Stomach (tissue), 4 donors: Measurements from ENCODE around the gene SEPTIN6.

Experiments used
- POLR2A ChIP-seq, 4 donors: fragments of 450-650 bp; IDR thresholded peaks; one replicate each; pipeline ENCODE4 v1.6.1; 2016; ENCODE audit warnings: antibody characterized with exemption in 4 of 4, control low read depth in 2 of 4, mild to moderate bottlenecking in 1 of 4, moderate library complexity in 1 of 4
- POLR2AphosphoS5 ChIP-seq, 3 donors: sonication (generic); formaldehyde crosslinking; IDR thresholded peaks; one replicate each; pipeline ENCODE4 v1.6.1; 2016; ENCODE audit warnings: antibody characterized with exemption in 3 of 3
- TF ChIP-seq, protein P1 (sequence below), 7 experiments: fragments of 450-650 bp in 4 of 7; fragments of 200-600 bp in 3 of 7; sonication (generic) in 3 of 7; IDR thresholded peaks; one replicate each; pipeline ENCODE4 v1.5.1; 2016 to 2019; ENCODE audit warnings: antibody characterized with exemption in 7 of 7, control low read depth in 2 of 7, mild to moderate bottlenecking in 1 of 7

DNA sequence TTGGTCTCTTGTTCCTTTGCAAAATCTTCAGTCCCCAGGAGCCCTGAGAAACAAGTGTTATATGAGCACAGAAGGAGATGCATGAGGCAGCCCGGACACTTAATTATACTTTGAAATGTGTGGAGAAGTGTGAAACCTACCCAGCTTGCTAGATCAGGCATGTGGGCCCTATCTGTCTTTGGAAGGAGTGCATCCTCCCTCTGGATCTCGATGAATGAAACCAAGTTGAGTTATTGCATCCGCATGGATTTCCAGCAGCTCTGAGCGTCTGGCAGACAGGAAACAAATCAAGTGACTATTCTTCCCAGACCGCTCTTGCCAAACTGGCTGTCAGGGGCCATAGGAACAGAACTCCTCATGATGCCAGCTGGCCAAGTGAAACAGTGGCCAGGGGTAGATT, 45.8 kb upstream of the SEPTIN6 start:
- TF ChIP-seq POLR2A (IDR thresholded peaks at IDR 0.05) (no peak), POLR2AphosphoS5 (IDR thresholded peaks at IDR 0.05) (no peak)
- TF ChIP-seq, protein P1, sequence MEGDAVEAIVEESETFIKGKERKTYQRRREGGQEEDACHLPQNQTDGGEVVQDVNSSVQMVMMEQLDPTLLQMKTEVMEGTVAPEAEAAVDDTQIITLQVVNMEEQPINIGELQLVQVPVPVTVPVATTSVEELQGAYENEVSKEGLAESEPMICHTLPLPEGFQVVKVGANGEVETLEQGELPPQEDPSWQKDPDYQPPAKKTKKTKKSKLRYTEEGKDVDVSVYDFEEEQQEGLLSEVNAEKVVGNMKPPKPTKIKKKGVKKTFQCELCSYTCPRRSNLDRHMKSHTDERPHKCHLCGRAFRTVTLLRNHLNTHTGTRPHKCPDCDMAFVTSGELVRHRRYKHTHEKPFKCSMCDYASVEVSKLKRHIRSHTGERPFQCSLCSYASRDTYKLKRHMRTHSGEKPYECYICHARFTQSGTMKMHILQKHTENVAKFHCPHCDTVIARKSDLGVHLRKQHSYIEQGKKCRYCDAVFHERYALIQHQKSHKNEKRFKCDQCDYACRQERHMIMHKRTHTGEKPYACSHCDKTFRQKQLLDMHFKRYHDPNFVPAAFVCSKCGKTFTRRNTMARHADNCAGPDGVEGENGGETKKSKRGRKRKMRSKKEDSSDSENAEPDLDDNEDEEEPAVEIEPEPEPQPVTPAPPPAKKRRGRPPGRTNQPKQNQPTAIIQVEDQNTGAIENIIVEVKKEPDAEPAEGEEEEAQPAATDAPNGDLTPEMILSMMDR (IDR thresholded peaks at IDR 0.05), result no peak
